Measurements from ENCODE around the gene PTPRM. TPM values are rescaled to one million over a fixed set of nuclear protein-coding genes. Genes with fewer than 3 reads are reported as not detected.
A peak's percentile ranks its signal among the peaks of the same experiment; 100 is the strongest.

PTPRM gene
- total and polyA plus RNA-seq, 9 donors: 61.7 to 91.5 (median 66.4) TPM

- WGBS (ENCODE audit: insufficient coverage): no CpG with 5 or more reads among the region's 3 CpGs
- no peak for DNase-seq
- no peaks in the 10 kb centered on the region for H3K27me3 ChIP-seq (ENCODE audit: control insufficient read depth, insufficient read depth, low read length)
These were observed 668.8 kb downstream of the PTPRM start for GRCh38 chr18:8235894-8236293.

GRCh38 chr18:8238507-8238906 lies 671.4 kb downstream of the PTPRM start:
- H3K9me3 ChIP-seq (replicated peaks; ENCODE audit: control insufficient read depth, low read depth, low read length): no peaks in the 10 kb centered on the region
- no peak for DNase-seq
- no peak overlapping the region for H3K27ac ChIP-seq (ENCODE audit: low read length)
- H3K27me3 ChIP-seq (ENCODE audit: control insufficient read depth, insufficient read depth, low read length): no peaks in the 10 kb centered on the region
- H3K4me1 ChIP-seq (ENCODE audit: control insufficient read depth, insufficient read depth, low read length): no peaks in the 10 kb centered on the region
- WGBS (ENCODE audit: insufficient coverage): no CpG with 5 or more reads among the region's 5 CpGs
- no peaks in the 10 kb centered on the region for H3K36me3 ChIP-seq (ENCODE audit: control insufficient read depth, insufficient read depth, low read length)
- H3K4me3 ChIP-seq (ENCODE audit: low read length): no peak overlapping the region

More at GRCh38 chr18:8235894-8236293, 668.8 kb downstream of the PTPRM start:
- H3K27ac ChIP-seq (ENCODE audit: low read length): no peak overlapping the region
- H3K9me3 ChIP-seq (replicated peaks; ENCODE audit: control insufficient read depth, low read depth, low read length): no peaks in the 10 kb centered on the region
- H3K36me3 ChIP-seq (ENCODE audit: control insufficient read depth, insufficient read depth, low read length): no peaks in the 10 kb centered on the region
- no peak overlapping the region for H3K4me3 ChIP-seq (ENCODE audit: low read length)
- H3K4me1 ChIP-seq (ENCODE audit: control insufficient read depth, insufficient read depth, low read length): no peaks in the 10 kb centered on the region

DNA sequence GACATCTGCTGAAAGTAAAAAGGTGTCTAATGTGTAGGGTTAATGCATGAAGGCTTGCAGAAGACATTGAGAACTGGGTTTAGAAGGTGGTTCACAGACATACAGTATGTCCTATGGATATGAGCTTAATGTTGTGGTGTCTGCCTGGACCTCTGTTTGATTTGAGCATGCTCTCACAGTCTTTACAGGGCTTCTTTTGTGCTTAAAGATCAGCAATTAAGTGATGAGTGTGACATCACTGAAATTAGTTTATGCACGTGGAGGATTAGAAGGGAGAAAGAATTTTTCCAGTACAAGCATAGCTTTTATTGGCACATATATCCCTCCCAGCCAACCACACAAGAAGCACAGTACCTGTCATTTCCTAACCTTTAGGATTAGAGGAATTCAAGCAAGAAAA lies 674.6 kb downstream of the PTPRM start:
- H3K9me3 ChIP-seq (replicated peaks; ENCODE audit: control insufficient read depth, low read depth, low read length): no peaks in the 10 kb centered on the region
- no peaks in the 10 kb centered on the region for H3K27me3 ChIP-seq (ENCODE audit: control insufficient read depth, insufficient read depth, low read length)
- H3K4me1 ChIP-seq (ENCODE audit: control insufficient read depth, insufficient read depth, low read length): no peaks in the 10 kb centered on the region
- no CpG with 5 or more reads among the region's 1 CpG for WGBS (ENCODE audit: insufficient coverage)
- DNase-seq: no peak
- no peak overlapping the region for H3K27ac ChIP-seq (ENCODE audit: low read length)
- no peak overlapping the region for H3K4me3 ChIP-seq (ENCODE audit: low read length)
- H3K36me3 ChIP-seq (ENCODE audit: control insufficient read depth, insufficient read depth, low read length): peaks cover 6% of the 10 kb centered on the region

DNA sequence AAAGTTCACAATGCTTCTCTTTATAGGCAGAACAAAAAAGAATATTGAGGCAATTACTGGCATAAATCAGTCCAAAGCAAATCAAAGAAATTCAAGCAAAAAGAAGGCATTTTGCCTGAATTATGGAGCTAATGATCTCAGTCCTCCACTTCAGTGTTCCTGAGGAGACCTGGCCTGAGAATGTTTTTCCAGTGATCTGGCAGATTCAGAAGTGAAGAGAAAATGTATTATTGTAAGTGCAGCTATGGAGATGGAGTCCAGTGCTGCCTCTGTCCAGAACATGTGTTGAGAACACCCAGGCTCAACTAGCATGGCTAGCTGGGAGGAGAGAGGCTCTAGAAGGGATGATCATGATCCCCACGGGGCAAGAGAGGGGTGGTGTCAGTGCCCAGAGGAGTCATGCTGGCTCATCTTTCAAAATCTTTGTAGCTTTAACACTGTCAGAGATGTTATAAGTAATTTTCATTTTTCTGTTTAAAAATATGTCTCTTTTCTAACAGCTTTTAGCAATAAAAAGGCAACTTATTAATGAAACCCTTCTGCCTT lies 675.1 kb downstream of the PTPRM start:
- Histone ChIP-seq H3K27ac (ENCODE audit: low read length) (no peak overlapping the region), H3K27me3 (ENCODE audit: control insufficient read depth, insufficient read depth, low read length) (no peaks in the 10 kb centered on the region), H3K36me3 (ENCODE audit: control insufficient read depth, insufficient read depth, low read length) (peaks cover 6% of the 10 kb centered on the region), H3K9me3 (replicated peaks; ENCODE audit: control insufficient read depth, low read depth, low read length) (no peaks in the 10 kb centered on the region), H3K4me1 (ENCODE audit: control insufficient read depth, insufficient read depth, low read length) (no peaks in the 10 kb centered on the region), H3K4me3 (ENCODE audit: low read length) (no peak overlapping the region)
- peak; percentile 88 for DNase-seq
- WGBS (ENCODE audit: insufficient coverage): 17% methylated on average over 1 of the region's 1 CpG

DNA sequence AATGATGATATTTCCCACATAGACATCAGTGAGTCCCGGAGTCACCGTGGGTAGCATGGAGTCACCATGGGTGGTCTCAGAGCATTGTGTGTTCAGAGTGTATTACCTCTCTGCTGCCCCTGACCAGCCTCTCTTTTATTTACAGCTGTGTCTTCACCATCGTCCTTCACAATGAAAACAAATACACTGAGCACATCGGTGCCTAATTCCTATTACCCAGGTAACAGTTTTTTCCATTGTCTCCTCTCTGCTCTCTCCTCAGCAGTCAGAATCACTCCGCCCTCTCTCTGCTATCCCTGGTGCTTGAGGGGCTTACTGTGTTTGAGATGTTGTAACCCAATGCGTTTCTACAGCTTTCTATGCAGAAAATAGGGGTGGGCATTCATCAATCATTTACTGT lies 680.6 kb downstream of the PTPRM start:
- H3K36me3 ChIP-seq (ENCODE audit: control insufficient read depth, insufficient read depth, low read length): peaks cover 6% of the 10 kb centered on the region
- no peak for DNase-seq
- 66% methylated on average over 2 of the region's 6 CpGs for WGBS (ENCODE audit: insufficient coverage)

GRCh38 chr18:8248576-8248975 lies 681.5 kb downstream of the PTPRM start:
- Histone ChIP-seq H3K4me1 (ENCODE audit: control insufficient read depth, insufficient read depth, low read length) (peaks cover 6% of the 10 kb centered on the region), H3K9me3 (replicated peaks; ENCODE audit: control insufficient read depth, low read depth, low read length) (no peaks in the 10 kb centered on the region), H3K27me3 (ENCODE audit: control insufficient read depth, insufficient read depth, low read length) (no peaks in the 10 kb centered on the region), H3K36me3 (ENCODE audit: control insufficient read depth, insufficient read depth, low read length) (peaks cover 6% of the 10 kb centered on the region), H3K4me3 (ENCODE audit: low read length) (no peak overlapping the region), H3K27ac (ENCODE audit: low read length) (no peak overlapping the region)
- DNase-seq: no peak
- WGBS (ENCODE audit: insufficient coverage): 68% methylated on average over 3 of the region's 4 CpGs

More for the DNA sequence above, 680.6 kb downstream of the PTPRM start:
- Histone ChIP-seq H3K27me3 (ENCODE audit: control insufficient read depth, insufficient read depth, low read length) (no peaks in the 10 kb centered on the region), H3K4me1 (ENCODE audit: control insufficient read depth, insufficient read depth, low read length) (no peaks in the 10 kb centered on the region), H3K4me3 (ENCODE audit: low read length) (no peak overlapping the region), H3K27ac (ENCODE audit: low read length) (no peak overlapping the region), H3K9me3 (replicated peaks; ENCODE audit: control insufficient read depth, low read depth, low read length) (no peaks in the 10 kb centered on the region)

DNA sequence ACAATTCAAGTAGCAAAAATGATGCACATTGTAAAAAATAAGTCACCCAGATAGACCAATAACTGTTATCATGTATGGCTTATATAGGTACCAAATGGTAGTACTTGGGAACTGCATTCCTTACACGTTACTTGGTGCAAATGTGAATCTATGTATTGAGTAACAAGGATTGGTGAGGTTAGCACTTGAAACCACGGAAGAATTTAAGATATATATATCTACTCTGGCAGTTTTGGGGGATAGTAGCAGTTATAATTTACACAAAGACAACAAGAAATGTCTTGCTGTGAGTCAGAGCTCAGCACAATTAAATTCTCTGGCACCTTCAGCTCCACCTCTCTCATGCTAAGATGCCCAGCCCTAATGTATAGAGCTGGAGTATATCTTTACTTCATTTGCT lies 682.7 kb downstream of the PTPRM start:
- peaks cover 4% of the 10 kb centered on the region for H3K36me3 ChIP-seq (ENCODE audit: control insufficient read depth, insufficient read depth, low read length)
- no peak for DNase-seq
- no peak overlapping the region for H3K27ac ChIP-seq (ENCODE audit: low read length)
- H3K27me3 ChIP-seq (ENCODE audit: control insufficient read depth, insufficient read depth, low read length): no peaks in the 10 kb centered on the region
- H3K4me1 ChIP-seq (ENCODE audit: control insufficient read depth, insufficient read depth, low read length): peaks cover 9% of the 10 kb centered on the region
- H3K4me3 ChIP-seq (ENCODE audit: low read length): no peak overlapping the region
- WGBS (ENCODE audit: insufficient coverage): no CpG with 5 or more reads among the region's 2 CpGs
- no peaks in the 10 kb centered on the region for H3K9me3 ChIP-seq (replicated peaks; ENCODE audit: control insufficient read depth, low read depth, low read length)

DNA sequence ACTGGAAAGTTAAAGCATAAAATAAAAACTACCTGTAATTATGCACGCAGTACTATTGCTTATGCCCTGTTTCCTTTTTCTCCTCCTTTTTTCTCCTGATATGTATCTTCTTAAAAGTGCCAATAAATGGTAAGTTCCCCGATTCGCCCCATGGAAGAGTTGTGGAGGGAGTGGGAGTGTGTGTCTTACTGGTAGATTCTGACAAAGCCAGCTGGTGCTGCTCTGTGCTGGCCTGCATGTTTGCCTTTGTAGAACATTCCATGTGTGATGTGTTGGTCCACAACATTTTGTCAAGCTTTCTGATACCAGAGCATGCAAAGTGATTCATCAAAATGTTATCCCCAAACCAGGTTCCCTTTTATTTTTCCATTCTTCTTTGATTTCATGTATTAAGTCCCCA lies 685.3 kb downstream of the PTPRM start:
- Histone ChIP-seq H3K9me3 (replicated peaks; ENCODE audit: control insufficient read depth, low read depth, low read length) (no peaks in the 10 kb centered on the region), H3K36me3 (ENCODE audit: control insufficient read depth, insufficient read depth, low read length) (no peaks in the 10 kb centered on the region), H3K4me3 (ENCODE audit: low read length) (no peak overlapping the region), H3K4me1 (ENCODE audit: control insufficient read depth, insufficient read depth, low read length) (peaks cover 12% of the 10 kb centered on the region), H3K27ac (ENCODE audit: low read length) (no peak overlapping the region), H3K27me3 (ENCODE audit: control insufficient read depth, insufficient read depth, low read length) (no peaks in the 10 kb centered on the region)
- 100% methylated on average over 2 of the region's 3 CpGs for WGBS (ENCODE audit: insufficient coverage)
- no peak for DNase-seq

DNA sequence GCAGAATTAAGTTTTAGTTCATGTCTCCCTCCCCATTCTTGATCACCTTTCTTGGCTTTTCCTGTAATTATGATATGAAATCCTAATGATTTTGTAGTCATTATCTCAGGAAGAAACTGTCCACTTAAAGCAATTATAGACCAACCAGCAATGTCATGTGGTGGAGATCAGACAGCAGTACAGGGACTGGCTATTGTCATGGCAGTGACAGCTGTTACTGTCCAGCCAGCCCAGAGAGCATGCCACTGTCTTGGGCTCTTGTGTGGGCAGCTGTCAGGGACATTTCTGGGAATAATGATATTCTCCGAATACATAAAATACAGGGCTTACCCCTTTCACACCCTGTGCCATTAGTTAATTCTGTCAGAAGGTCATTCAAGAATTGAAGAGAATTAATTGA lies 686.8 kb downstream of the PTPRM start:
- DNase-seq: peak; percentile 63
- Histone ChIP-seq H3K4me1 (ENCODE audit: control insufficient read depth, insufficient read depth, low read length) (peaks cover 12% of the 10 kb centered on the region), H3K27me3 (ENCODE audit: control insufficient read depth, insufficient read depth, low read length) (no peaks in the 10 kb centered on the region), H3K27ac (ENCODE audit: low read length) (no peak overlapping the region), H3K36me3 (ENCODE audit: control insufficient read depth, insufficient read depth, low read length) (no peaks in the 10 kb centered on the region), H3K4me3 (ENCODE audit: low read length) (no peak overlapping the region), H3K9me3 (replicated peaks; ENCODE audit: control insufficient read depth, low read depth, low read length) (no peaks in the 10 kb centered on the region)
- WGBS (ENCODE audit: insufficient coverage): no CpG with 5 or more reads among the region's 1 CpG

GRCh38 chr18:8254654-8255053 lies 687.5 kb downstream of the PTPRM start:
- no peak overlapping the region for H3K27ac ChIP-seq (ENCODE audit: low read length)
- no peak overlapping the region for H3K4me3 ChIP-seq (ENCODE audit: low read length)
- no peaks in the 10 kb centered on the region for H3K36me3 ChIP-seq (ENCODE audit: control insufficient read depth, insufficient read depth, low read length)
- no peaks in the 10 kb centered on the region for H3K27me3 ChIP-seq (ENCODE audit: control insufficient read depth, insufficient read depth, low read length)
- DNase-seq: peak; percentile 94
- peaks cover 12% of the 10 kb centered on the region for H3K4me1 ChIP-seq (ENCODE audit: control insufficient read depth, insufficient read depth, low read length)
- no peaks in the 10 kb centered on the region for H3K9me3 ChIP-seq (replicated peaks; ENCODE audit: control insufficient read depth, low read depth, low read length)
- 22% methylated on average over 1 of the region's 2 CpGs for WGBS (ENCODE audit: insufficient coverage)

GRCh38 chr18:8257851-8258434 lies 690.8 kb downstream of the PTPRM start:
- H3K27ac ChIP-seq (ENCODE audit: low read length): no peak overlapping the region
- H3K9me3 ChIP-seq (replicated peaks; ENCODE audit: control insufficient read depth, low read depth, low read length): no peaks in the 10 kb centered on the region
- H3K36me3 ChIP-seq (ENCODE audit: control insufficient read depth, insufficient read depth, low read length): no peaks in the 10 kb centered on the region
- H3K27me3 ChIP-seq (ENCODE audit: control insufficient read depth, insufficient read depth, low read length): no peaks in the 10 kb centered on the region
- H3K4me1 ChIP-seq (ENCODE audit: control insufficient read depth, insufficient read depth, low read length): peaks cover 32% of the 10 kb centered on the region
- no peak for DNase-seq
- WGBS (ENCODE audit: insufficient coverage): 80% methylated on average over 5 of the region's 5 CpGs
- H3K4me3 ChIP-seq (ENCODE audit: low read length): no peak overlapping the region

All from muscle of leg (tissue), 11 donors.